K562 (cell line): ENCODE data around the gene B3GAT3. TPM values are rescaled to one million over a fixed set of nuclear protein-coding genes. Genes with fewer than 3 reads are reported as not detected.

Source experiments
- CBFA2T3 ChIP-seq: fragments of 450-650 bp; IDR thresholded peaks from 2 replicates; pipeline ENCODE4 v1.6.1; 2017
- CCNT2 ChIP-seq: IDR thresholded peaks from 2 replicates; pipeline ENCODE4 v1.6.1; 2011; ENCODE audit warnings: borderline replicate concordance, low read depth, mild to moderate bottlenecking, moderate library complexity, mixed read lengths, low read length; ENCODE audit not compliant: insufficient read length; ENCODE audit errors: extremely low read depth
- CTBP1 ChIP-seq: fragments of 450-650 bp; IDR thresholded peaks from 2 replicates; pipeline ENCODE4 v1.6.1; 2016; ENCODE audit warnings: borderline replicate concordance
- HDAC3 ChIP-seq: fragments of 450-650 bp; IDR thresholded peaks from 2 replicates; pipeline ENCODE4 v1.6.1; 2018; ENCODE audit warnings: borderline replicate concordance, mild to moderate bottlenecking, moderate library complexity; ENCODE audit not compliant: partially characterized antibody
- HMG20A ChIP-seq: fragments of 450-650 bp; formaldehyde crosslinking; conservative IDR thresholded peaks from 2 replicates; pipeline ENCODE4 v1.4.0; 2020; ENCODE audit warnings: mild to moderate bottlenecking, mixed read lengths
- HNRNPH1 ChIP-seq: fragments of 200-400 bp; formaldehyde crosslinking; optimal IDR thresholded peaks from 2 replicates; pipeline ENCODE3; 2017; ENCODE audit warnings: low read depth, mild to moderate bottlenecking, low read length, moderate library complexity
- KDM1A ChIP-seq, 2 experiments: fragments of 450-650 bp; IDR thresholded peaks; 2 replicates each; pipeline ENCODE4 v1.6.1; 2016; ENCODE audit warnings: mild to moderate bottlenecking in 2 of 2
- KLF6 ChIP-seq: fragments of 250-450 bp; sonication (Bioruptor Pico); IDR thresholded peaks from 2 replicates; pipeline ENCODE4 v1.4.0; 2020; ENCODE audit warnings: mild to moderate bottlenecking, moderate library complexity, borderline replicate concordance
- MAFK ChIP-seq: IDR thresholded peaks from 2 replicates; pipeline ENCODE4 v1.6.1; 2011; ENCODE audit warnings: low read length, improper control_type of control experiment
- MEF2A ChIP-seq: IDR thresholded peaks from 2 replicates; pipeline ENCODE4 v1.6.1; 2011; ENCODE audit warnings: low read depth, mild to moderate bottlenecking, low read length, moderate library complexity; ENCODE audit not compliant: control insufficient read depth
- NFIX ChIP-seq: fragments of 250-450 bp; sonication (Bioruptor Pico); IDR thresholded peaks from 2 replicates; pipeline ENCODE4 v1.4.0; 2020; ENCODE audit warnings: low read depth, mild to moderate bottlenecking, moderate library complexity
- PKNOX1 ChIP-seq: fragments of 450-650 bp; IDR thresholded peaks from 2 replicates; pipeline ENCODE4 v1.6.1; 2016
- POLR2AphosphoS5 ChIP-seq: IDR thresholded peaks from 2 replicates; pipeline ENCODE4 v1.6.1; 2011; ENCODE audit warnings: mild to moderate bottlenecking, low read depth, low read length, moderate library complexity; ENCODE audit not compliant: control insufficient read depth, insufficient read depth
- SNIP1 ChIP-seq: fragments of 450-650 bp; IDR thresholded peaks from 2 replicates; pipeline ENCODE4 v1.7.1; 2017; ENCODE audit warnings: low read depth, mild to moderate bottlenecking
- SRSF9 ChIP-seq: fragments of 200-400 bp; formaldehyde crosslinking; IDR thresholded peaks from 2 replicates; pipeline ENCODE4 v1.6.1; 2017; ENCODE audit warnings: low read depth, low read length, borderline replicate concordance
- TAF9B ChIP-seq: fragments of 450-650 bp; IDR thresholded peaks from 2 replicates; pipeline ENCODE4 v1.6.1; 2018; ENCODE audit warnings: mild to moderate bottlenecking; ENCODE audit not compliant: partially characterized antibody
- TFAM ChIP-seq: fragments of 250-450 bp; sonication (Bioruptor Pico); conservative IDR thresholded peaks from 2 replicates; pipeline ENCODE4 v1.5.0; 2021; ENCODE audit warnings: mild to moderate bottlenecking, moderate library complexity
- ZNF133 ChIP-seq: fragments of 250-450 bp; sonication (Bioruptor Pico); IDR thresholded peaks from 2 replicates; pipeline ENCODE4 v1.4.0; 2020; ENCODE audit warnings: mild to moderate bottlenecking
- ZNF316 ChIP-seq: fragments of 450-650 bp; IDR thresholded peaks from 2 replicates; pipeline ENCODE4 v1.6.1; 2016
- ZNF561 ChIP-seq: fragments of 450-650 bp; formaldehyde crosslinking; conservative IDR thresholded peaks from 2 replicates; pipeline ENCODE4 v1.4.0; 2020; ENCODE audit warnings: mild to moderate bottlenecking, moderate library complexity
- polyA plus RNA-seq, 8 experiments: library from polyadenylated mRNA; depleted of rRNA in 4 of 8; stranded (reverse) in 5 of 8; unstranded in 3 of 8; fragments of >200 nt; fragmentation: Nextera tagmentation in 2 of 8; fragmentation: Illumina TruSeq in 1 of 8; extraction: Ambion mirVana in 2 of 8; extraction: Trizol in 1 of 8; gene quantifications; 2 replicates each; pipeline versions ENCODE4 v1.2.1 to v1.2.3, GENCODE V29; 2011 to 2014; ENCODE audit warnings: inconsistent platforms in 1 of 8, missing spikeins in 1 of 8
- total RNA-seq, 7 experiments: library from RNA; depleted of rRNA in 6 of 7; stranded (reverse); fragments of >200 nt in 6 of 7; fragmentation: Illumina TruSeq in 2 of 7; extraction: Trizol in 2 of 7; gene quantifications; 2 replicates each; pipeline versions ENCODE4 v1.2.1 to v1.2.3, GENCODE V29; 2011 to 2021; ENCODE audit warnings: low replicate concordance in 1 of 7
- TF ChIP-seq, protein P1 (sequence below), 3 experiments: fragments of 200-800 bp in 1 of 3; fragments of 250-450 bp in 1 of 3; fragments of 450-650 bp in 1 of 3; sonication (Bioruptor Pico) in 1 of 3; sonication (Bioruptor generic) in 1 of 3; formaldehyde crosslinking in 1 of 3; IDR thresholded peaks; 2 replicates each; pipeline versions ENCODE4 v1.6.1 to v1.8.0; 2016 to 2022; ENCODE audit warnings: mild to moderate bottlenecking in 2 of 3, missing genetic modification characterization in 2 of 3, missing compliant biosample characterization in 1 of 3, moderate library complexity in 1 of 3
- TF ChIP-seq, protein P2 (sequence below), 2 experiments: fragments of 450-650 bp in 1 of 2; sonication (generic) in 1 of 2; formaldehyde crosslinking in 1 of 2; IDR thresholded peaks in 1 of 2; conservative IDR thresholded peaks in 1 of 2; 2 replicates each; pipeline versions ENCODE4 v1.6.1 to v1.8.1; 2016 to 2023; ENCODE audit warnings: mild to moderate bottlenecking in 2 of 2, moderate library complexity in 2 of 2, inconsistent platforms in 1 of 2, missing genetic modification reagents in 1 of 2
- TF ChIP-seq, protein P3 (sequence below): IDR thresholded peaks from 2 replicates; pipeline ENCODE4 v1.6.1; 2014; ENCODE audit warnings: antibody characterized with exemption

B3GAT3 gene
- total and polyA plus RNA-seq, 9 of the 15 experiments (the other 6 are each of a cell fraction or from before 2014, with no cell fraction given): 0.30 to 64.0 (median 21.4) TPM

- TF ChIP-seq, protein P1, sequence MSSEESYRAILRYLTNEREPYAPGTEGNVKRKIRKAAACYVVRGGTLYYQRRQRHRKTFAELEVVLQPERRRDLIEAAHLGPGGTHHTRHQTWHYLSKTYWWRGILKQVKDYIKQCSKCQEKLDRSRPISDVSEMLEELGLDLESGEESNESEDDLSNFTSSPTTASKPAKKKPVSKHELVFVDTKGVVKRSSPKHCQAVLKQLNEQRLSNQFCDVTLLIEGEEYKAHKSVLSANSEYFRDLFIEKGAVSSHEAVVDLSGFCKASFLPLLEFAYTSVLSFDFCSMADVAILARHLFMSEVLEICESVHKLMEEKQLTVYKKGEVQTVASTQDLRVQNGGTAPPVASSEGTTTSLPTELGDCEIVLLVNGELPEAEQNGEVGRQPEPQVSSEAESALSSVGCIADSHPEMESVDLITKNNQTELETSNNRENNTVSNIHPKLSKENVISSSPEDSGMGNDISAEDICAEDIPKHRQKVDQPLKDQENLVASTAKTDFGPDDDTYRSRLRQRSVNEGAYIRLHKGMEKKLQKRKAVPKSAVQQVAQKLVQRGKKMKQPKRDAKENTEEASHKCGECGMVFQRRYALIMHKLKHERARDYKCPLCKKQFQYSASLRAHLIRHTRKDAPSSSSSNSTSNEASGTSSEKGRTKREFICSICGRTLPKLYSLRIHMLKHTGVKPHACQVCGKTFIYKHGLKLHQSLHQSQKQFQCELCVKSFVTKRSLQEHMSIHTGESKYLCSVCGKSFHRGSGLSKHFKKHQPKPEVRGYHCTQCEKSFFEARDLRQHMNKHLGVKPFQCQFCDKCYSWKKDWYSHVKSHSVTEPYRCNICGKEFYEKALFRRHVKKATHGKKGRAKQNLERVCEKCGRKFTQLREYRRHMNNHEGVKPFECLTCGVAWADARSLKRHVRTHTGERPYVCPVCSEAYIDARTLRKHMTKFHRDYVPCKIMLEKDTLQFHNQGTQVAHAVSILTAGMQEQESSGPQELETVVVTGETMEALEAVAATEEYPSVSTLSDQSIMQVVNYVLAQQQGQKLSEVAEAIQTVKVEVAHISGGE (CRISPR knock-in tag; IDR thresholded peaks at IDR 0.05): no peak
- TF ChIP-seq, protein P2, sequence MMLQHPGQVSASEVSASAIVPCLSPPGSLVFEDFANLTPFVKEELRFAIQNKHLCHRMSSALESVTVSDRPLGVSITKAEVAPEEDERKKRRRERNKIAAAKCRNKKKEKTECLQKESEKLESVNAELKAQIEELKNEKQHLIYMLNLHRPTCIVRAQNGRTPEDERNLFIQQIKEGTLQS (IDR thresholded peaks at IDR 0.05): peak; percentile 41; the same call in 1 of the 2 replicates
- TF ChIP-seq, protein P2 (CRISPR knock-in tag; conservative IDR thresholded peaks at IDR 0.05): no peak
- no peak for TF ChIP-seq HMG20A
- TF ChIP-seq MEF2A: no peak
- no peak for TF ChIP-seq HNRNPH1
- TF ChIP-seq KLF6 (CRISPR knock-in tag): no peak
- TF ChIP-seq ZNF316: peak; percentile 76
- TF ChIP-seq KDM1A (IDR thresholded peaks at IDR 0.05): no peak
- TF ChIP-seq ZNF133: no peak
- TF ChIP-seq, protein P3, sequence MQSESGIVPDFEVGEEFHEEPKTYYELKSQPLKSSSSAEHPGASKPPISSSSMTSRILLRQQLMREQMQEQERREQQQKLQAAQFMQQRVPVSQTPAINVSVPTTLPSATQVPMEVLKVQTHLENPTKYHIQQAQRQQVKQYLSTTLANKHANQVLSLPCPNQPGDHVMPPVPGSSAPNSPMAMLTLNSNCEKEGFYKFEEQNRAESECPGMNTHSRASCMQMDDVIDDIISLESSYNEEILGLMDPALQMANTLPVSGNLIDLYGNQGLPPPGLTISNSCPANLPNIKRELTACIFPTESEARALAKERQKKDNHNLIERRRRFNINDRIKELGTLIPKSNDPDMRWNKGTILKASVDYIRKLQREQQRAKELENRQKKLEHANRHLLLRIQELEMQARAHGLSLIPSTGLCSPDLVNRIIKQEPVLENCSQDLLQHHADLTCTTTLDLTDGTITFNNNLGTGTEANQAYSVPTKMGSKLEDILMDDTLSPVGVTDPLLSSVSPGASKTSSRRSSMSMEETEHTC: no peak
- no peak for TF ChIP-seq SNIP1
- TF ChIP-seq TFAM: no peak
- TF ChIP-seq CBFA2T3: no peak
- TF ChIP-seq TAF9B: no peak
- TF ChIP-seq ZNF561 (CRISPR knock-in tag): no peak
- TF ChIP-seq CTBP1: peak; percentile 58; the same call in 1 of the 2 replicates
- TF ChIP-seq HDAC3: no peak
- TF ChIP-seq MAFK: peak; percentile 61
- peak; percentile 33; the same call in 1 of the 2 replicates for TF ChIP-seq PKNOX1
- TF ChIP-seq NFIX (CRISPR knock-in tag): no peak
- no peak for TF ChIP-seq CCNT2
- TF ChIP-seq POLR2AphosphoS5: 0 out of 2 replicates have a peak, but pooled peaks have one; percentile 23
- no peak for TF ChIP-seq SRSF9
These were observed 7.5 kb downstream of the B3GAT3 start (continued) for GRCh38 chr11:62614275-62614674.
